ENCODE results near the gene SMYD3. TPM values are rescaled to one million over a fixed set of nuclear protein-coding genes. Genes with fewer than 3 reads are reported as not detected.

The SMYD3 gene
- total and polyA plus RNA-seq, 2 of the 13 experiments (the other 11 are each of a cell fraction or from before 2014, with no cell fraction given) = 27.7 to 35.8 TPM

GRCh38 chr1:245856944-245857531 lies 650.0 kb downstream of the SMYD3 start (continued):
- TF ChIP-seq NR2F1 (CRISPR knock-in tag; IDR thresholded peaks at IDR 0.05) = 0 out of 4 replicates have a peak, but pooled peaks of 1 of the 2 experiments have one; percentile 14
- TF ChIP-seq HOXA5 (CRISPR knock-in tag; IDR thresholded peaks at IDR 0.05) = no peak
- TF ChIP-seq CEBPG (CRISPR knock-in tag; IDR thresholded peaks at IDR 0.05) = no peak
- no peak for TF ChIP-seq AGO2 (optimal IDR thresholded peaks at IDR 0.05; ENCODE audit: low read depth, low read length)
- TF ChIP-seq FOXM1 (CRISPR knock-in tag; IDR thresholded peaks at IDR 0.05) = no peak
- no peak for TF ChIP-seq DMTF1 (CRISPR knock-in tag; IDR thresholded peaks at IDR 0.05)
- peak; percentile 67 for TF ChIP-seq IKZF5 (CRISPR knock-in tag; IDR thresholded peaks at IDR 0.05)
- TF ChIP-seq PAWR (CRISPR knock-in tag; IDR thresholded peaks at IDR 0.05; ENCODE audit: borderline replicate concordance) = no peak
- no peak for TF ChIP-seq ZNF33A (CRISPR knock-in tag; IDR thresholded peaks at IDR 0.05; ENCODE audit: borderline replicate concordance)
- TF ChIP-seq FOXP1 (IDR thresholded peaks at IDR 0.05) = no peak
- TF ChIP-seq FOXP1 (CRISPR knock-in tag; IDR thresholded peaks at IDR 0.05) = peak; percentile 60; the same call in 1 of the 2 replicates
- TF ChIP-seq ZNF30 (CRISPR knock-in tag; IDR thresholded peaks at IDR 0.05) = no peak
- TF ChIP-seq MZF1 (CRISPR knock-in tag; IDR thresholded peaks at IDR 0.05; ENCODE audit: borderline replicate concordance) = no peak
- no peak for TF ChIP-seq ZNF354B (CRISPR knock-in tag; IDR thresholded peaks at IDR 0.05)
- TF ChIP-seq NFKB2 (CRISPR knock-in tag; IDR thresholded peaks at IDR 0.05; ENCODE audit: borderline replicate concordance) = no peak
- no peak for TF ChIP-seq DDIT3 (CRISPR knock-in tag; IDR thresholded peaks at IDR 0.05)
- TF ChIP-seq ZNF557 (CRISPR knock-in tag; IDR thresholded peaks at IDR 0.05) = no peak
- TF ChIP-seq KLF13 (CRISPR knock-in tag; IDR thresholded peaks at IDR 0.05) = no peak
- no peak for TF ChIP-seq REL (CRISPR knock-in tag; conservative IDR thresholded peaks at IDR 0.05)
- TF ChIP-seq FOXA1 (IDR thresholded peaks at IDR 0.05) = no peak
- TF ChIP-seq FOXA1 (CRISPR knock-in tag; IDR thresholded peaks at IDR 0.05) = peak; percentile 42; the same call in 1 of the 2 replicates
- no peak for TF ChIP-seq GPBP1L1 (CRISPR knock-in tag; IDR thresholded peaks at IDR 0.05)
- no peak for TF ChIP-seq ZSCAN9 (CRISPR knock-in tag; IDR thresholded peaks at IDR 0.05; ENCODE audit: borderline replicate concordance)
- no peak for TF ChIP-seq ZNF7 (CRISPR knock-in tag; IDR thresholded peaks at IDR 0.05)
- TF ChIP-seq CENPT (CRISPR knock-in tag; IDR thresholded peaks at IDR 0.05; ENCODE audit: low read depth) = no peak
- TF ChIP-seq ZFYVE20 (CRISPR knock-in tag; IDR thresholded peaks at IDR 0.05; ENCODE audit: borderline replicate concordance, low read depth) = no peak
- no peak for TF ChIP-seq HNRNPLL (IDR thresholded peaks at IDR 0.05; ENCODE audit: low read depth, low read length, poor library complexity, severe bottlenecking)
- no peak for TF ChIP-seq HOXA9 (CRISPR knock-in tag; IDR thresholded peaks at IDR 0.05; ENCODE audit: borderline replicate concordance)
